VCaP (cell line): Measurements from ENCODE around the gene KCNK5.

ENCODE experiments used
- H3K27ac ChIP-seq: fragments of 450-650 bp; 2 replicates; pipeline ENCODE4 v1.5.1; 2017
- TF ChIP-seq, protein P1 (sequence below): fragments of 450-650 bp; conservative IDR thresholded peaks from 2 replicates; pipeline ENCODE4 v1.5.1; 2017; ENCODE audit warnings: mild to moderate bottlenecking, moderate library complexity

KCNK5 gene

DNA sequence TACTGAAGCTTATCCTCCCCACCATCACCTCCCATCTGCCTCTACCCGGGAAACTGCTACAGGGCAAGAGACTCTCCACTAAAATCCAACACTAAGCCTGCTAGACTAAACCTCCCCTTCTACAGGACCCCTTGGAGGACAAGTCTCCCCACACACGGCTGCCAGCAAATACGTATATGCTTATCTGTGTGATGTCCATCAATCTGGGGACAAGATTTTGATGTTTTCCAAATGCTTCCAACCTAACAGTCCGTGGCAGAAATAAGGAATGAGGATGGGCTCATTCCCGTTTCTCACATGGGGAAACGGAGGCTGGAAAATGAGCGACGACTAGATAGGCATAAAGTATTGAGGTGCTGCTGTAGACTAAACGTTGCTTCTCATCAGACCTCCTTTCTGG, 1.8 kb downstream of the KCNK5 start:
- no peak overlapping the region for H3K27ac ChIP-seq
- TF ChIP-seq, protein P1, sequence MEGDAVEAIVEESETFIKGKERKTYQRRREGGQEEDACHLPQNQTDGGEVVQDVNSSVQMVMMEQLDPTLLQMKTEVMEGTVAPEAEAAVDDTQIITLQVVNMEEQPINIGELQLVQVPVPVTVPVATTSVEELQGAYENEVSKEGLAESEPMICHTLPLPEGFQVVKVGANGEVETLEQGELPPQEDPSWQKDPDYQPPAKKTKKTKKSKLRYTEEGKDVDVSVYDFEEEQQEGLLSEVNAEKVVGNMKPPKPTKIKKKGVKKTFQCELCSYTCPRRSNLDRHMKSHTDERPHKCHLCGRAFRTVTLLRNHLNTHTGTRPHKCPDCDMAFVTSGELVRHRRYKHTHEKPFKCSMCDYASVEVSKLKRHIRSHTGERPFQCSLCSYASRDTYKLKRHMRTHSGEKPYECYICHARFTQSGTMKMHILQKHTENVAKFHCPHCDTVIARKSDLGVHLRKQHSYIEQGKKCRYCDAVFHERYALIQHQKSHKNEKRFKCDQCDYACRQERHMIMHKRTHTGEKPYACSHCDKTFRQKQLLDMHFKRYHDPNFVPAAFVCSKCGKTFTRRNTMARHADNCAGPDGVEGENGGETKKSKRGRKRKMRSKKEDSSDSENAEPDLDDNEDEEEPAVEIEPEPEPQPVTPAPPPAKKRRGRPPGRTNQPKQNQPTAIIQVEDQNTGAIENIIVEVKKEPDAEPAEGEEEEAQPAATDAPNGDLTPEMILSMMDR, result no peak

DNA sequence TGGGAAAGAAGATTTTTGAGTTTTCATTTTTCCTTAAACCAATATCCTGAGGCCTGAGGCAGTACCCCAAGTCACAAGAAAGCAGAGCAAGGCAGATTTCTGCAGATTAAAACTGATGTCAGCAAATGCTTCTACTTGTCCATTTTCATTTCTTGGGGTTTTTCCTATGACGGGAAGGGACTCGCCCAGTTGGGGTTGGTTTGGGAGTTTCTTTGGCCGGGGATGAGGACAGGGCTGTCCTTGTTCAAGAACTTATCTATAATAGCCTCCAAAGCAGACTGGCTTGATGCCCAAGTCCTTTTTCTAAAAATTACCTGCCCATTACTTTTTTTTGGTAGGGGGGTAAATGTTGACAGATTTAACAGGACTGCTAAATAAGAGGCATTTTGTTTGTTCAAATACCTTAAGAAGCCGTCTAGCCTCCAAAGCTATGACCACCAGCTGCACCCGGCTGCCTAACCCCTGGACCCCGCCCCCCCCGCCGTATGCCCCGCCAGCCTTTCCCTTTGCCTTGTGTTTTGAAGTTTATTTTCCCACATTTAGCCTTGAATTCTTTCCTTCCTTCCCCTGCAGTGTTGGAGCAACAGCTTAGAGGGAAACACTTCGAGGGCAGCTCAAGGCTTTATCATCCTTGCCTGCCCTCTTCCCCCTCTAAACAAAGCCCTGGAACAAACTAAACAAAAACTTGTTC, 2.5 kb downstream of the KCNK5 start:
- no peak overlapping the region for H3K27ac ChIP-seq

DNA sequence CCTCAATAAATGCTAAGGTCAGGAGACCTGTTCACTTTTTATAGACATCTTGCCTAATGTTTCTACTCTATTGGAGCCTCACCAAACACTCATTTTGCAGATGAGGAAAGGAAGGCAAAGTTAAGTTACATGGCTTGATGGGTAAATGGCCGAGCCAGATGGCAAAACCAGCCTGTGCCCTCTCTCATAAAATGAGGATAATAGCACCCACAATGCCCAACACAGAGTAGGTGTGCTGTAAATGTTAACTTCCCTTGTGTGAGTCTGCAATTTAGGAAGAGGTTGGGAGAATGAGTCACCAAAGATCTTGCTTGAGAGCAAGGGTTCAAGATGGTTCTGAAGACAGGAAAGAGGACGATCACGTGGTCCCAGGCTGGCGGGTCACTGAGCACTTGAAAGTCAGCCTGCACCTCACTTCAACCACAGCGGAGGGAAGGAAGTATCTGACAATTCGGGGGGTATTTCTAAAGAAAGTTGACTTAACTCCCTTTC, 3.3 kb downstream of the KCNK5 start:
- TF ChIP-seq, protein P1, result no peak
- H3K27ac ChIP-seq, result no peak overlapping the region

More for the DNA sequence above, 2.5 kb downstream of the KCNK5 start:
- TF ChIP-seq, protein P1, result no peak

DNA sequence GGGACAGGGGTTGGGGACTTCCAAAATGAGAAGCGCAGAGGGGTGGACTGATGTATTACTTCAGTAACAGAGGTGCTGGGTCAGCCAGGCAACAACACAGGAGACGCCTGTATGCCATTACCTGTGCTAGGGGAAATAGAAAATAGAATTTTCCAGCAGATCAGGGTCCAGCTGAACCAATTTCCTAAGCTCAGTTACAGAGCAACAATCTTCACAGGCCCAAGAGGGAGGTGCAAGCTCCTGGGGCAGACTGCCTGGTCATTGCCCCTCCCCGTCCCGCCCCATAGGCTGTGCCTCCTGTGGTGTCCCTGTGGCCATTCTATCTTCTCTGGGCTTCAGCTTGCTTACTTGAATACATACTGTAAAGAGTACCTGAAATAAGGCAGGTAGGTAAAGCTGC, 3.7 kb downstream of the KCNK5 start:
- TF ChIP-seq, protein P1, result no peak
- H3K27ac ChIP-seq, result no peak overlapping the region

DNA sequence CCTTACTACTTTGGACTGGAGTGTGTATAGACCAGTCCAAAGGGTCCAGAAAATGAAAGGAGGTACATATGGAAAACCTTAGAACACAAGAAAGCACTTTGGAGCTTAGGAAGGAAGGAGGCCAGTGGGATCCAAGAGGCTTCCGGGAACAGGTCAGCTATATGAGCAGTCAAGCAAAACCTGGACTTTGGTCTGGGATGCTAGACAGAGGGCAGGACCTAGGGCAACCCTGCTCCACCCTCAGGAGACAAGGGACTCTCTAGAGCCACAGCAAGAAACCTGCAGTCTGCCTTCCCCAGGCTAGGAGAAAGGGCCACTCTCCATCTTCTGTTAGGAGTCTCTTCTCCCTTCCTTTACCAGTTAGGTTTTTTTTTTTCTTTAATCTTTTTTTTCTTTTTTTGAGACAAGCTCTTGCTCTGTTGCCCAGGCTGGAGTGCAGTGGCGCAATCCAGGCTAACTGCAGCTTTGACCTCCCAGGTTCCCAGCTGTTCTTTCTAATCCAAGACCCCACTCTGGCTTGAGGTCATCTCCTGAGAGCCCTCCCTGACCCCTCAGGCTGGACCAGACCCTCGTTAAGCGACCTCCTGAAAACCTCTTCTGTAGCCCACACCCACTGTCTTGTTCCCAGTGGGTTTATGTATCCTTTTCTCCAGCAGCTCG, 4.6 kb downstream of the KCNK5 start:
- H3K27ac ChIP-seq, result no peak overlapping the region
- TF ChIP-seq, protein P1, result no peak

DNA sequence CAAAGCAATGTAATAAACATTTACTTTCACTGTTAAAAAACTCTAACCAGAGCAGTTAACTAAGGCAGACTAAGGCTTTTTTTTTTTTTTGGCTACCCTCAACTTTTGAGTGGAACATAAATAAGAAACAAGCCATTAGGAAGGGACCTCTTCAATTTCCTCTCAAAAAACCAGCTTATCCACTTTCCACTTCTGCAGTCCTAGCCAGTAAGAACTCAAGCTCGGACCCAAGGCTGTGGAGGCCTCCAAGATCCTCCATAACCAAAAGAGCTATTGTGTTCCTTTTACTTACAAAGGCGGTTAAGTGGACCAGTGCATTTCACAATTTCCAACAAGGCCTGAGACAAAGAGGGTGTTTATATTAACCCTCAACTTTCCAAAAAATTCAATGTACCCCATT, 5.3 kb downstream of the KCNK5 start:
- H3K27ac ChIP-seq, result no peak overlapping the region
- TF ChIP-seq, protein P1, result no peak

DNA sequence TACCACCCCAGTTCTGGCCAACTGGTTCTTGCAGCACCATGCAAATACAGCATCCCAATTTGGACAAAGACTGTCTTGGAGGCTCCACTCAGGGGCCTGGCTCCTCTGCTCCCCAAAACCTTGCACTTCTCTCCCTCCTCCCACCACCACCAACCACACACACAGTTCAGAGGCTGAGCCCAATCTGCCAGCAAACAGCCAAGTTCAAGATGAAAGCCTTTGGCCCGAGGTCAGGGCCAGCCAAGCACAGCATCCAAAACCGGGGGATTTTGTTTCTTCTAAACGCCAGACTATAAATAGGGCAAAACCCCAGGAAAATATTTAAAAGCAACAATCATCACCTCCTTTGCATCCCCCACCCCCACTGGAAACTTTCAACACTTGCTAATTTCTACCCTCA, 5.7 kb downstream of the KCNK5 start:
- H3K27ac ChIP-seq, result no peak overlapping the region
- TF ChIP-seq, protein P1, result no peak
